Upper lobe of left lung (tissue), 4 donors: ENCODE results near the gene TBC1D1.

Experiments
- CTCF ChIP-seq, 6 experiments: fragments of 450-650 bp in 4 of 6; fragments of 200-600 bp in 2 of 6; sonication (generic) in 2 of 6; IDR thresholded peaks; one replicate each; pipeline ENCODE4 v1.5.1; 2016 to 2019; ENCODE audit warnings: antibody characterized with exemption in 6 of 6
- EP300 ChIP-seq, 4 donors: sonication (generic); formaldehyde crosslinking; IDR thresholded peaks; one replicate each; pipeline ENCODE4 v1.5.1; 2017; ENCODE audit warnings: antibody characterized with exemption in 4 of 4, control low read depth in 2 of 4
- POLR2AphosphoS5 ChIP-seq, 2 donors: sonication (generic); formaldehyde crosslinking; IDR thresholded peaks; one replicate each; pipeline ENCODE4 v1.5.1; 2017; ENCODE audit warnings: antibody characterized with exemption in 2 of 2

GRCh38 chr4:37847311-37847884 is 43.5 kb upstream of the TBC1D1 start:
- TF ChIP-seq CTCF (IDR thresholded peaks at IDR 0.05) (no peak), EP300 (IDR thresholded peaks at IDR 0.05) (no peak), POLR2AphosphoS5 (IDR thresholded peaks at IDR 0.05) (no peak)
